ENCODE results near the gene BMI1. TPM values are rescaled to one million over a fixed set of nuclear protein-coding genes. Genes with fewer than 3 reads are reported as not detected.
A peak's percentile ranks its signal among the peaks of the same experiment; 100 is the strongest.

Gene BMI1
- total RNA-seq, 1 donor from 2014 or later, result 62.3 TPM

GRCh38 chr10:22340329-22341189 is 19.7 kb downstream of the BMI1 start:
- Mint-ChIP-seq H3K27ac (ENCODE audit: unreplicated experiment) (peak overlapping the region; percentile 94), H3K9me3 (ENCODE audit: low read depth) (no peaks in the 10 kb centered on the region), H3K36me3 (ENCODE audit: low read depth) (peaks cover 6% of the 10 kb centered on the region), H3K4me1 (ENCODE audit: low read depth) (peaks cover 16% of the 10 kb centered on the region), H3K4me3 (ENCODE audit: unreplicated experiment) (peak overlapping the region; percentile 83), H3K27me3 (ENCODE audit: low read depth) (peaks cover 61% of the 10 kb centered on the region)
- TF ChIP-seq, protein P1, sequence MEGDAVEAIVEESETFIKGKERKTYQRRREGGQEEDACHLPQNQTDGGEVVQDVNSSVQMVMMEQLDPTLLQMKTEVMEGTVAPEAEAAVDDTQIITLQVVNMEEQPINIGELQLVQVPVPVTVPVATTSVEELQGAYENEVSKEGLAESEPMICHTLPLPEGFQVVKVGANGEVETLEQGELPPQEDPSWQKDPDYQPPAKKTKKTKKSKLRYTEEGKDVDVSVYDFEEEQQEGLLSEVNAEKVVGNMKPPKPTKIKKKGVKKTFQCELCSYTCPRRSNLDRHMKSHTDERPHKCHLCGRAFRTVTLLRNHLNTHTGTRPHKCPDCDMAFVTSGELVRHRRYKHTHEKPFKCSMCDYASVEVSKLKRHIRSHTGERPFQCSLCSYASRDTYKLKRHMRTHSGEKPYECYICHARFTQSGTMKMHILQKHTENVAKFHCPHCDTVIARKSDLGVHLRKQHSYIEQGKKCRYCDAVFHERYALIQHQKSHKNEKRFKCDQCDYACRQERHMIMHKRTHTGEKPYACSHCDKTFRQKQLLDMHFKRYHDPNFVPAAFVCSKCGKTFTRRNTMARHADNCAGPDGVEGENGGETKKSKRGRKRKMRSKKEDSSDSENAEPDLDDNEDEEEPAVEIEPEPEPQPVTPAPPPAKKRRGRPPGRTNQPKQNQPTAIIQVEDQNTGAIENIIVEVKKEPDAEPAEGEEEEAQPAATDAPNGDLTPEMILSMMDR (IDR thresholded peaks at IDR 0.05), result peak; percentile 29
- DNase-seq (ENCODE audit: low spot score), result no peak

DNA sequence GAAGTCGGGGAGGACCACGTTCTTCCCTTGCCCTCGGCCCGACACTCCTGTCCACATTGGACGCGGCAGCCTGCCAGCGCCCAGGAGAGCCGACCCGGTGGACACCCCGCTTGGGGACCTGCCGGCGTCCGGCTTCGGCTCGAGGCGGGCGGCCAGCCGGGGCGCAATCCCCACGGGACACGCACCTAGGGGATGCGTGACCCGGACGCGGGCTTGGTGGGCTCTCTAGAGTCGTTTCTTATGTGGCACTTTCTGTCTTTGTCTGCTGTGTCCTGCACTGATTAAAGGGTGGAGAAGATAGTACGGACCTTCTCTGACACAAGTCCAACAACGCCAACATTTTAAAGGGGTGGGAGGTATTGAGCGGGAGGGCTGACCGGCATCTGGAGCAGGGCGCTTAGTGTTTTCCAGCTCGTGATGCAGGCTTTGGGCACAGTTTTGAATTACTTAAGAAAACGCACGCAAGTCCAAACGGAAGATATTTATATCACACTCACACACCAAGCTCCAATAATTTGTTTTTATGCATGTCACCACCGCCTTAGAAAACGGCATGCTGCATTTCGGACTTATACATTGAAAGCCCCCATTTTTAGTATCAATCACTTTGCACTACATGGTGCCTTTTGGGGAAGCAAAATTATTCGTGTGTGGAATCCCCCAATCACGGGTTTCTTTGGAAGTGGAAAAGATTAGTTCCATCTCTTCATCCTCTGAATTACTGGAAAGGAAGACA is 20.5 kb downstream of the BMI1 start:
- peaks cover 68% of the 10 kb centered on the region for H3K27me3 Mint-ChIP-seq (ENCODE audit: low read depth)
- DNase-seq (ENCODE audit: low spot score), result no peak

DNA sequence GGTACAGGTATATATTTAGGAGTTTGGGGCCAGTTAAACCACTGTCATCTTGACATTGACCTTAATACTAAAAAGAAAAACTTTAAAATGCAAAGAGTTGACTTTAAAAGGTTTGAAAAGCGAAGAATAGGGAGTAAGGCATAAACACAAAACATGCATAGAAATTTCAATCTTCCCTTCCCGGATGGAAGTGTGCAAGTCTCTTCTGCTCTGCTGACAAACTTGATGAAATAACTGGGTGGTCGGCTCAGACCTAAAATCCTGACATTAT is 21.0 kb downstream of the BMI1 start:
- Mint-ChIP-seq H3K4me3 (ENCODE audit: unreplicated experiment) (peak overlapping the region; percentile 83), H3K4me1 (ENCODE audit: low read depth) (peaks cover 14% of the 10 kb centered on the region), H3K9me3 (ENCODE audit: low read depth) (peaks cover 3% of the 10 kb centered on the region), H3K36me3 (ENCODE audit: low read depth) (peaks cover 7% of the 10 kb centered on the region), H3K27ac (ENCODE audit: unreplicated experiment) (no peak overlapping the region), H3K27me3 (ENCODE audit: low read depth) (peaks cover 68% of the 10 kb centered on the region)
- TF ChIP-seq, protein P1 (IDR thresholded peaks at IDR 0.05), result no peak
- no peak for DNase-seq (ENCODE audit: low spot score)

More for the DNA sequence above, 20.5 kb downstream of the BMI1 start:
- Mint-ChIP-seq H3K4me1 (ENCODE audit: low read depth) (peaks cover 14% of the 10 kb centered on the region), H3K4me3 (ENCODE audit: unreplicated experiment) (peak overlapping the region; percentile 83), H3K36me3 (ENCODE audit: low read depth) (peaks cover 7% of the 10 kb centered on the region), H3K27ac (ENCODE audit: unreplicated experiment) (peak overlapping the region; percentile 89), H3K9me3 (ENCODE audit: low read depth) (peaks cover 1% of the 10 kb centered on the region)
- TF ChIP-seq, protein P1 (IDR thresholded peaks at IDR 0.05), result no peak

DNA sequence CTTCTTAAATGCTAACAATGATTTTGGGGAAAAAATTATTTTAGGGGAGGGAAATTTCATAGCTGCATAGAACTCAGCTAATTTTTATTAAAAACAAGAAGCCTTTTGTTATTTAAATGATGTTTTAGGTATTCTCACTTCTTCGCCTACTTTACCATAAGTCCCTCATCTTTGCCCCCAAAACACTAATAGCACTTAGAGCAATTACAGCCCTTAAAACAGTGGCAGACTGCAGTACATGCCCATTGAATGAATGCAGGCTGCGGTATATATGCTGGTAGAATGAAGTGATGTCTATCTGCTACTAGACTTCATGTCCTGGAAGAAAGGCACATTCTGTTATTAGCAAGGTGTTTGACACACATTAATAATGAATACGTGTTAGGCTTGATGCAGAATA is 21.5 kb downstream of the BMI1 start:
- Mint-ChIP-seq H3K4me1 (ENCODE audit: low read depth) (peaks cover 14% of the 10 kb centered on the region), H3K27ac (ENCODE audit: unreplicated experiment) (no peak overlapping the region), H3K4me3 (ENCODE audit: unreplicated experiment) (no peak overlapping the region), H3K36me3 (ENCODE audit: low read depth) (peaks cover 6% of the 10 kb centered on the region), H3K9me3 (ENCODE audit: low read depth) (peaks cover 3% of the 10 kb centered on the region), H3K27me3 (ENCODE audit: low read depth) (peaks cover 66% of the 10 kb centered on the region)
- TF ChIP-seq, protein P1 (IDR thresholded peaks at IDR 0.05), result no peak
- no peak for DNase-seq (ENCODE audit: low spot score)

- H3K4me3 Mint-ChIP-seq (ENCODE audit: unreplicated experiment), result no peak overlapping the region
- peaks cover 14% of the 10 kb centered on the region for H3K4me1 Mint-ChIP-seq (ENCODE audit: low read depth)
- no peak overlapping the region for H3K27ac Mint-ChIP-seq (ENCODE audit: unreplicated experiment)
- no peak for DNase-seq (ENCODE audit: low spot score)
- peaks cover 59% of the 10 kb centered on the region for H3K27me3 Mint-ChIP-seq (ENCODE audit: low read depth)
- peaks cover 3% of the 10 kb centered on the region for H3K9me3 Mint-ChIP-seq (ENCODE audit: low read depth)
- TF ChIP-seq, protein P1 (IDR thresholded peaks at IDR 0.05), result no peak
- H3K36me3 Mint-ChIP-seq (ENCODE audit: low read depth), result peaks cover 5% of the 10 kb centered on the region
These were observed 22.8 kb downstream of the BMI1 start for GRCh38 chr10:22343731-22344130.
